GM21360 (cell line): ENCODE measurements around the gene SMU1.

Experiments
- ATAC-seq: cut with Tn5 transposase; IDR thresholded peaks from one replicate; pipeline ENCODE4 v1.9.1; 2021; ENCODE audit warnings: mild to moderate bottlenecking, moderate library complexity; ENCODE audit not compliant: unreplicated experiment

Gene SMU1

GRCh38 chr9:33076046-33077004 is at the start of gene SMU1:
TSS of gene SMU1 (minus strand) at chr9:33076674. CDS start at chr9:33076608, 66 bp downstream.
- ATAC-seq = peak; percentile 99

DNA sequence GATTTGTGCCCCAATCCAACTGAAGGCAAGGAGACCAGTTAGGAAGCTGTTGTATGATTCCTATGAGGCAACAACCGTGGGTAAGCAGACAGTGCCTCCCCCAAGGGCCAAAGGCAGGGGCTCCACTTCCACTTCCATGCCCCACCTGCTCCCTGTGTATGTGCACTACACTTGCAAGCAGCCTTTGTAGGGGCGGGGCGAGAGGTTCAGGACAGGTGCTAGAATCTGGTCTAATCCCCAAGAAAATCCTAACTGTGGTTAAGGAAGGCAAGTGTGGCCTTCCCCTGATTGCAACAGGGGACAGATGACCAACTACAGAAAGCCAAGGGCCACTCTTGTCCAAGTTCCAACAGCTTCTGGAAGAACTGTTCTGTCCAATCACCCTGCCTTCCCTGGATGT is 49.0 kb upstream of the SMU1 start:
- no peak for ATAC-seq

DNA sequence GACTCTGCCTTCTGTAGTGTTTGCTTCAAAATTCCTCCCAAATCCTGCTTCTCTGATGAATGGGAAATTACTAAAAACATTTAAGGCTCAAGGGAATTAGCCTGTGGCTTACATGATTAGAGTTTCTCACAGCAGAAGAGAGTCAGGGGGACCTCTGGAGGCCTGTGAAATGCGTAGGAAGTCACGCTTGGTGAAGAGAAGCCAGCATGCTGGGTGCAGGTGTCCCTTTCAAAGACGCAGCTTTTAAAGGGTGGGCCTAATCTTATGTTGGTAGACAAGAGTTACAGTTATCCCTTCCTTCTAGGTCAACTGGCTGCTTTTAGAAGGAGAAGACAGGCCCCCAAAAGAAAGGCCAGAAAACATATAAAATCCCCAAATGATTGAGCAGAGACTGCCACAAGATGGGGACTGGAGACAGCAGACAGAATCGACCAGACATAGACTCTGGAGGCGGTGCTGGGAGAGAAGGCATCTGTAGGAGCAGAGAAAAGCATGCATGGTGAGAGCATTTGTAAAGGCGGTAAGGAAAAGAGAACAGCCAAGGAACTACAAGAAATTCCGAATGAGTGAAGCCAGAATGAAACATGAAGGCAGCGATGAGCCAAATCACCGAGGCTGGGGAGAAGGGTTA is 48.4 kb upstream of the SMU1 start:
- ATAC-seq = peak; percentile 54

- ATAC-seq = no peak
These were observed 47.6 kb upstream of the SMU1 start for GRCh38 chr9:33124046-33124445.

DNA sequence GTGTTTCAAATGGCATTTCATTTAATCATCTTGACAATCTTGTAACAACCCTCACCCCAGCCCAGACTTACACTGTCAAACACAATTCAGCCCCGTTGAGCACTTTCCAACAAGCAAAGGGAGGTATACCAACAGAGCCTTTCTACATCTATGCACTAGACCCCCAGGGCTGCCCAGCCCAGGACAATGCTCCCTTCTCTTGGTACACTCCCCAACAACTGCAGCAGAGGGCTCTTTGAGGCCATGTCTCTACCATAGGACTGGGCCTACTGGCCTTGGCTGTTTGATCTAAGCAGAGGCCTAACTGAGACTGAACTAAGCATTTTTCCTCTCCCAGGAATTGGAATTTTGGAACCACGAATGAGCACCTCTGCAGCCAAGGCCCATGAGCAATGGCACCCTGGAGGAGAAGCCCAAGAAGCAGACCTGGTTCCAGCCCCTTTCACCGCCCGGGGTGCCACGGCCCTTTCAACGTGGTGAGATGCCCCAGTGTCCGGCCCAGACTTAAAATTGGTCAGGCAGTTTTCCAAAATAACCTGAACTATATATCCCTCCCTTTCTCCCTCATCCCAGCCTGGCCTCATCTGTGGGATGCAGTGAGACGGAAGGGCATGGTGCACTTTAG is 47.0 kb upstream of the SMU1 start:
- no peak for ATAC-seq

DNA sequence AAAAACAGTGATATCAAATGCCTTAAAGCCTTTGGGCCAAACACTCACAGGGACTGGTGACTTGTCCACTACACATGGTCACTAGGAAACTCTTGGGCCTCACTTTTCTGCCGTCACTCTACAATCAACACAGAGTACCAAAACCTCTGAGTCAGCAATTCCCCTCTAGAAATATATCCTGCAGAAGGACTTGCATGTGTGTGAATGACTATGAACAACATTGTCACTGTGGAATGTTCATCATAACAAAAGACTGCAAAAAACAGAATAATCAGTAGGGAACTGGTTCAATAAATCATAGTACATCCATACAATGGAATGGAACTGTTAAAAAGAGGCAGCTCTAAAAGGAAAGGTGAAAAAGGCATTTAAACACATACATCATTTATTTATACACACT is 44.1 kb upstream of the SMU1 start:
- ATAC-seq = no peak

DNA sequence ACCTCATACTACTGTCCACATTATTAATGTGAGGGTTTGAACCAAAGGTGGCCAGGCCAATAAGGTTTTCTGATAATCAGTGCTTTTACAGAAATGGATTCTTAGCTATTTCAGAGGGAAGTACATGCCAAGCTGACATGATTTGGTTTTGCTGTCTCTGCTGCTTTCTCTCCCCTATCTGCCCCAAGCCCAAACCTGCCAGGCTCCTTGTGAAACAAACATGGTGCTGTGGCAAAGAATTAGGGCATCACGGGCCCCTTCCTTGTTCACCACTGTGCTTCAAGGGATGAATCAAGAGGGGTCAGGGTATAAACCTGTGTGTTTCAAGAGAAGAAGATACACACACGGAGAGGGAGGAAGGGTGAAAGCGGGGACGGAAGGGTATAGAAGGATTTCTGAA is 41.3 kb upstream of the SMU1 start:
- no peak for ATAC-seq

- ATAC-seq = no peak
These were observed 40.8 kb upstream of the SMU1 start for GRCh38 chr9:33117306-33117705.

DNA sequence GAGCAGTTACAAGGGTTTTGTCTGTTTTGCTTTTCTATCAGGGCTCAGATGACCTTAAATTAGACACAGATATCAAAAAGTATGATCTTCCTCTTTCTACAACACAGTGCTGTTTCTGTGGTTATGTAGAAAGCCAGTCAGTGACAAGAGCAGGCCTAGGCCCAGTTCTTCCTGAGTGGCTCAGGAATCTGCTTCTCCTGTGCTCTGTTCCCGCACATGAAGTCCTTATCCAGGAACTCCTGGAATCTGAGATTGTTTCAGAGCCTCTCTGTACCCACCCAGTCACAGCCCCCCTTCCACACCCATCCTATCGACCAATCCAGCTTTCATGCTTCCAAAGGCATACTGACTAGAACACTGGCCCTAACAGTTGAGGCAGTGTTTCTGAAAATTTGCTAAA is 40.4 kb upstream of the SMU1 start:
- ATAC-seq = no peak

DNA sequence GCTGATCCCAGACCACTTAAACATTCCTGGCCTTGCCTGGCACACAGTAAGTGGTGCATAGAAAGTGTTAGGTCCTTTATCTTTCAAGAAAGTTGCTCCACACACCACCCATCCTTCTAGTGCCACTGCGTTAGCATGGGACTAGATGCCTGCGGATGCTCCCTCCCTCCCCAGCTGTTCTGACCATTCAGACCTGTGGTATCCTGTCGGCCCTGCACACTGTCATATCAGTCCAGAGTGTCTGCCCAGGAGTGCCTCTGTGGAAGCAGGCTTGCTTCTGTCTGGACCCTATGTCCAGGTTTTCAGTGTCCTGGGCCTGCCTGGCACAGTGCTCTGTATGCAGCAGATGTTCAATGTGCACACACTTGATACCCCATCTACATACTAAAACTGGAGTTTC is 38.3 kb upstream of the SMU1 start:
- no peak for ATAC-seq

DNA sequence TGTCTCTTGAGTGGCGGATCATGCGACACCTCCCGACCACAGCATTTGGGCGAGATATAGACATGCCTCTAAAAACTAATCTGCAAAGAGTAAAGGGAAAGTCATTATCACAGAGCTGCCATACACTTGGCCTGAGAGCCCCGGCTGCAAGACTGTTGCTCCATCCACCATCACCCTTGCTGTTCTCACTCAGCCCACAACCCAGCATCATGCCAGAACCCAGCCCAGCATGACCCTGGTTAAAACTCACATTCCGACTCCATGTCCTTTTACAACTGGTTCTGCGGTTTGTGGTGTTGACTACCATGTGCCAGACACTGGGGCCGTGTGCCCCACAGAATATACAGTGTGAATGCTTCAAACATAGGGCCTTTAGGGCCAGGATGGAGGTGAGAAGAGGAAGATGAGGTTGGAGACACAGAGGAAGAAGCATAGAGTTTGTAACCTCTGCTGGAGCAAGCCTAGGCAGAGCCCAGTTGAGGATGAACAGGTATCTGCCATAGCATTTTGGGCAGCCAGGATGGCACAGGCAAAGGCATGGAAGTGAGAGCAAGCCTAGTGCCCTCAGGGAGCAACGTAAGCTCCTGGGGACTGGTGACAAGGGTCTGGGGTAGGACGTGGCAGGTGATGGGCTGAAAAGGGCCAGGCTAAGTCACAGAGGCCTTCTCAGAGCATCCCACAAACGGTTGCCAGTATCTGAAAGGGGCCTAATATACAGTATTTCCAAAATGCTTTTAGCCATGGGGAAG is 37.5 kb upstream of the SMU1 start:
- ATAC-seq = no peak

DNA sequence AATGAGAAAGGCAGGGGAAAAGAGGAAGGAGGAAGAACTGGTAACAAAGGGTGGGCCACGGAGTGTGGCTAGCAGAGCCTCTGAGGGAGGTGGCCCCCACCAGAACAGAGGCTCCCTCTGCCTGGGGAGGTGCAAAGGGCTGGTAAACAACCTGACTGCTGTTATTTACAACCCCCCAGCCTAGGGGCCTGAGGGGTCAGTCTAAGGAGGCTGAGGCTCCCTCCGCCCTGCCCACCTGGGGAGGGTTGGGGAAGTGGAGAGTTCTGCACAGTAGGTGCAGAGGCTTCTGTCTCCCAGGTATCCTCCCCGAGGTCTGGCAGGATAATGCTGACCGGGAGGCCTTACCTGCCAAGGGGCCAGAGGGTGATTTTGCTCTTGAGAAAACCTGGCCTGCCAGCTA is 35.6 kb upstream of the SMU1 start:
- no peak for ATAC-seq

- ATAC-seq = no peak
These were observed 35.2 kb upstream of the SMU1 start for GRCh38 chr9:33111631-33112030.

GRCh38 chr9:33110686-33111085 is 34.2 kb upstream of the SMU1 start:
- ATAC-seq = no peak

GRCh38 chr9:33109850-33110595 is 33.5 kb upstream of the SMU1 start:
- no peak for ATAC-seq

DNA sequence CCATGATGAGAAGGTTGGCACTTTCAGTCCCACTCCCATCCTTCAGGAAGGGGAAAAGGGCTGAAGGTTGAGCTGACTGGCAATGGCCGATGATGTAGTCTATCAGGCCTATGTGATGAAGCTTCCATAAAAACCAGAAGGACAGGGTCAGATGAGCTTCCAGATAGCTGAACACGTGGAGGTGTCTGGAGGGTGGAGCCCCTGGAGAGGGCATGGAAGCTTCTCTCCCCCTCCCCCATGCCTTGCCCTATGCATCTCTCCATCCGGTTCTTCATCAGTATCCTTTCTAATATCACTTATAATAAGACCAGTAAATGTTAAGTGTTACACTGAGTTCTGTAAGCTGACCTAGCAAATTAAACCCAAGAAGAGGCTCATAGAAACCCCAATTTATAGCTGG is 32.6 kb upstream of the SMU1 start:
- no peak for ATAC-seq

DNA sequence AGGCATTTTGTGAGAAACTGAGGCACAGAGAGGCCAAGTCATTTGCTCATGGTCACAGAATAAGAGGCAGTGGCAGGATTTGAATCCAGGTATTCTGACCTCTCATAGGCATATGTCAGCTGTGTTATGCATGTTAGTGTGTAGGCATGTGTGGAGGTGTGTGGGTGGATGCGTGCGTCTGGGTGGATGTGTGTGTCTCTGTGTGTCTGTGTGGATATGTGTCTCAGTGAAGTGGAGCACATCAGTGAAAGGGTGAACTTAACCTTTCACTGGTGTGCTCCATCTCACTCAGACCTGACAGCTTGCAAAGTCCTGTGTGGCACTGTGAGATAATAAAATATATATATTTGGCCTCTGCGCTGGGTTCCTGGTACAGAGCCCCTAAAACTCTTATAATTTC is 32.0 kb upstream of the SMU1 start:
- no peak for ATAC-seq

DNA sequence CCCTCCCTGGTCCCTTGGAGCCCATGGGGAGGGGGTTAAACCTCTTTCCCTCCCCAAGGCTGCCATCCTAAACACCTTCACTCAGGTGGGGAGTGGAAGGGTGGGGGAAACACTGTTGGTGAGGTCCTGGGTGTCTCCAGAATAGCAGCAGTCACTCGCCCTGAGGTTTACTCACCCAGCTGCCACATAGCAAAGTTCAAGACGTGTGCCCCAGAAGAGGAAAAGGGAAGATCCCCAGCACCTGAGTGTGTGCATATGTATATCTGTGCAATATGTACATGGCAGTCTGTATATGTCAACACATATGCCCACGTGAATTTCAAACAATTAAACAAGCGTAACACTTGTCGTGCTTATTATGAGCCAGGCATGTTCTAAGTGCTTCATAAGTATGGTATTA is 31.3 kb upstream of the SMU1 start:
- ATAC-seq = no peak

DNA sequence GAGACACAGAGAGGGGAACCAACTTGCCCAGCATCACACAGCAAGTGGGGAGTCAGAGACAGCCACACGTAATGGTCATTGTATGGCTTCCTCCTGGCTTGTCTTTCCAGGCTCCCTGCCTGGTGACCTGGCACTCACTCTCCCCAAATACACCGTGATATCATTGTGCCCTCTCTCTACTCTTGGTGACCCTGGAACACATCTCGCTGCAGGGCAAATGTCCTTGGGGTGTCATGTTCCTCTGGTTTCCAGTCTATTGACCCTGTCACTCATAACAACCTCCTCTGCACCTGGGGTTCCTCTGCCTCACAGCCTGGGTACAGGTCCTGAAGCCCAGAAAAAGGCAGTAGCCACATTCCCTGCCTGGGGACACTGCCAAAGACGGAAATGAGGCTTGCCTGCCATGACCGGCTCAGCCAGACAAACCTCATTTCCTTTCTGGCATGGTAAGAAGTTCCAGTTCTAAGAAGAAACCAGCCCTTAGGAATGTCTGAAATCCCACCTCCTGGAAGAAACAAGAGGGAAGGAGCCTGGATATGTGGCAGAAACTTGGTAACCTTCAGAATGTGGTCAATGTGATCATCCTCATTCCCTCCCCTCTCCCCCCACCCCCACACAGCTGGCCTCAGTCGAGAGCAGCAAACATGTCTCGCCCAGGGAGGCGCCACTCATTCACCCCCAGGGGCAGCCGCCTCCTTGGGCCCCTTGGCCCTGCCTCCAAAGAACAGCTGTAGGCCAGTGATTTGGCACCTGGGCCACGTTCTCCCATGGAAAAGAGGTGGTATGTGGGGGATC is 30.6 kb upstream of the SMU1 start:
- no peak for ATAC-seq

DNA sequence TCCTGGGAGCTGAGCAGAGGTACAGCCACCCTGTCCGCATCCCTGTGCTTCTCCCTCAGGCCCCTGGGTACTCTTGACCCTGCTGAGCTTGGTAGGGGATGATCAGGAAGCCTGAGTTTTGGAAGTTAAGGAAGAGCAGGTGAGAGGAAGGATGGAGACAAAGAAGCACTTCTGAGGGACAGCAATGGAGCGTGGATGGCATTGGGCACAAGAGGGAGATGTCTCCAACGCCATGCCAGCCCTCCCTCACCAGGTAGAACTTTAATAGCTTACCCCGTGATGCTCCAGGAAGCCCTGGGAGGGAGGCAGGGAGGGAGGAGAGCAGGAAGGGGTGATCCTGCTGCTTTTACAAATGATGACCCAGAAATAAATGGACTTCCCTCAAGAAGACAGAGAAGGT is 29.9 kb upstream of the SMU1 start:
- ATAC-seq = no peak
